H54 (cell line): ENCODE results near the gene SLC29A4.
"Not testable (repeated sequence)": the region's sequence is repeated elsewhere in the genome, so short reads cannot be mapped to it uniquely, and the experiment has no call there.

Experiments used
- DNase-seq: peaks from one replicate; pipeline ENCODE4 v3.0.0; 2011; ENCODE audit warnings: low spot score, mixed read lengths; ENCODE audit not compliant: insufficient read length
- FAIRE-seq: peaks from 3 replicates; lab custom pipeline; 2011; peaks lifted over from hg19 to GRCh38; lab: Jason Lieb, UNC
- POLR2A ChIP-seq: IDR thresholded peaks from 2 replicates; pipeline ENCODE4 v1.6.1; 2011; ENCODE audit warnings: low read depth, mild to moderate bottlenecking, low read length

Gene SLC29A4

GRCh38 chr7:5315761-5316160 lies 33.0 kb downstream of the SLC29A4 start:
- DNase-seq (no peak), FAIRE-seq (no peak)

GRCh38 chr7:5318613-5319012 lies 35.9 kb downstream of the SLC29A4 start:
- DNase-seq = not testable (repeated sequence)

More at GRCh38 chr7:5315761-5316160, 33.0 kb downstream of the SLC29A4 start:
- no peak for TF ChIP-seq POLR2A

GRCh38 chr7:5320391-5320790 lies 37.6 kb downstream of the SLC29A4 start:
- DNase-seq = no peak
- FAIRE-seq = no peak
- TF ChIP-seq POLR2A = no peak

More at GRCh38 chr7:5318613-5319012, 35.9 kb downstream of the SLC29A4 start:
- FAIRE-seq = not testable (repeated sequence)

DNA sequence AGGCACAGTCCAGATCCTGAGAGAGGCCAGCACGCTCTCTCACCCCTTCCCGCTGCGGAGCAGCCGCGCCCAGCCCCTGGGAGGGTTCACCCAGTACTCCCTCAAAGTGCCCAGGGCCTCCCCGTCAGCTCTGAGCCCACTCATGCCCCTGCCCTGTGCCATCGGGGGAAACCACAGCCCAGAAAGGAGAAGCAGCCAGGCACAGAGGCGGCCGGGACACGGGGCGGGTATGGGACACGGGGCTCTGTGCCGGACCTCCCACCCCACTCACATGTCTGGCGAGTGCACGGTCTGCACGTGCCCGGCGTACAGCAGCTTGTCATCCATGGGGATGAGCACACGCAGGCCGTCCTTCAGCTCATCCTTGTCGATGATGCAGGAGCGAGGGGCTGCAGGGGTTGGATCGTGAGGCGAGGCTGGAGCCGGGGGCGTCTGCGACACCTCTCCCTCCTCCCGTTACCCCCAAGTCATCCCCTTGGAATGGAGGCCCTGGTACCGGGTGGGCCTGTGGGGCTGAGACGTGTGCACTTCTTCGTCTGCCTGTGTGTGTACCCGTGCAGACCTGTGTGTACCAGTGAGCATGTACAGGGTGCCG lies 38.2 kb downstream of the SLC29A4 start:
- TF ChIP-seq POLR2A = no peak
- FAIRE-seq = no peak
- no peak for DNase-seq

- no peak for TF ChIP-seq POLR2A
- no peak for DNase-seq
- FAIRE-seq = no peak
Measured at GRCh38 chr7:5322621-5323410, 40.1 kb downstream of the SLC29A4 start.

DNA sequence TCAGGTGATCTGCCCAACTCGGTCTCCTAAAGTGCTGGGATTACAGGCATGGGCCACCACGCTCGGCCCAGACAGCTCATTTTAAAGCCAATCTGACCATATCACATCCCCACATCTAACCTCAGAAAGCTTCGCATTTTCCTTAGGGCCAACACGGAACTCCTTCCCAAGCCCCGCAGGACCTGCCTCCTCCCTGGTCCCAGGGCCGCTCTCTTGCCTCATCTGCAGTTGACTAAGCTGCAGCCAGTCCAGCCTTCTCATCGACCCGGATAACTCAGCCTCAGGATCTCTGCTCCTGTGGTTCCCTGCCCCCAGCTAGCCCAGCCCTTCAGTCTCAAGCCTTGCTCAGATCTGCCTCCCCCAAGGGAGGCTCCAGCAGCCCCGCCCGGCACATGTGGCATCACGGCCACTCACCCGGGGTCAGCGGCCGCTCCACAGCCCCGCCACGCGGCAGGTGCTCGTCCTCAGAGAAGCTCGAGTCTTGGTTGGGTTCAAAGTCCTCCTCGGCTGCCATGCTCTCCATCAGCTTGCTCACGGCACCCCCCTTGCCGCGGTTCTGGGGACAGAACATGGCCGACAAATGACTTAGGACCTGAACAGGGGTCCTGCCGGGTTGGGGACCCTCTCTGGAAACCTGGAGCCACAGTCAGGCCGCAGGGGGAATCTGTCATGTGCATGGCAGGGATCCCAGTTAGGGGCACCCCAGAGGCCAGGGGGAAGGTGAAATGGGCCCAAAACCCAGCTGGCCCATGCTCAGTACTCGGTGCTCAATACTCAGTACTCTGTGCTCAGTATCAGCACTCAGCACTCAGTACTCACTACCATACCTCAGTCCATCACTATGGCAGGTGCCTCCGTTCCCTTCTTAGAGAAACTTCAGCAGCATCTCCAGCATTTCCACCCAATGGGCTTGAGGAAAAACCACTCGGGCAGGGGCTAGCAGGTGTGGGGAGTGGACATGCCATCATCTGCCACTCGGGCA lies 41.3 kb downstream of the SLC29A4 start:
- FAIRE-seq, DNase-seq: not testable (repeated sequence)

GRCh38 chr7:5324961-5325360 lies 42.2 kb downstream of the SLC29A4 start:
- FAIRE-seq = no peak

GRCh38 chr7:5330288-5330687 lies 47.5 kb downstream of the SLC29A4 start:
- TF ChIP-seq POLR2A = no peak
- no peak for DNase-seq

More at GRCh38 chr7:5324961-5325360, 42.2 kb downstream of the SLC29A4 start:
- TF ChIP-seq POLR2A = no peak
- no peak for DNase-seq

DNA sequence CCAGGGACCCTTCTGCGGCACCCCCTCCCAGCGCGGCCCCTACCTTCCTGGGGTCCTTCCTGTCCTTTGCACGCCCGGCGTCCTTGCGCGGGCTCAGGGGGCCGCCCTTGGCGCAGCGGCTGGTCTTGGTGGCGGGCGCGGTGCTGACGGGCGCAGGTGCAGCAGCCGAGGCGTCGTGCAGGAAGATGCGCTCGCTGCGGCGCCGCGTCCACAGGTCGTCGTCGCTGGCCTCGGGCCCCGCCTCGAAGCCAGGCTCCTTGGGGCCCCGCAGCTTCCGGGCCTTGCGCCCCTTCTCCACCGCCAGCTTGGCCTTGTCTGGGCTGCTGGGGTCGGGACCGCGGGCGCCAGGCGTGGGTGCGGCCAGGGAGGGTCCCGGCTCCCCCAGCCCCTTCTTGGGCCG lies 49.8 kb downstream of the SLC29A4 start:
- no peak for DNase-seq
- TF ChIP-seq POLR2A = no peak
- FAIRE-seq = no peak

More at GRCh38 chr7:5330288-5330687, 47.5 kb downstream of the SLC29A4 start:
- FAIRE-seq = no peak

GRCh38 chr7:5333121-5334045 lies 50.6 kb downstream of the SLC29A4 start:
- no peak for DNase-seq
- no peak for TF ChIP-seq POLR2A
- no peak for FAIRE-seq

- FAIRE-seq = no peak
- no peak for TF ChIP-seq POLR2A
- no peak for DNase-seq
Measured at GRCh38 chr7:5334671-5335070, 51.9 kb downstream of the SLC29A4 start.

DNA sequence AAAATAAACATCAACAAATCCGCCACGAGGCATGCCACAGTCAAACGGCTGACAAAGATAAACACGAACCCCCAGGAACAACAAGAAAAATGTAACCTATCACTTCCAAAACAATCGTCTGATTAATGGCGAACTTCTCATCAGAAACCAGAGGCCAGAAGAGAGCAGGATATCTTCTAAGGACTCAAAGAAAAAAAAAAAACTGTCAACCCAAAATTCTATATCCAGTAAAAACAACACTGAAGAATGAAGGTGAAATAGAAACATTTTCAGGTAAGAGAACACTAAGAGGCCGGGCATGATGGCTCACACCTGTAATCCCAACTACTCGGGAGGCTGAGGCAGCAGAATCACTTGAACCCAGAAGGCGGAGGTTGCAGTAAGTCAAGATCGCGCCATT lies 54.3 kb downstream of the SLC29A4 start:
- DNase-seq (no peak), FAIRE-seq (no peak)
- TF ChIP-seq POLR2A = no peak

DNA sequence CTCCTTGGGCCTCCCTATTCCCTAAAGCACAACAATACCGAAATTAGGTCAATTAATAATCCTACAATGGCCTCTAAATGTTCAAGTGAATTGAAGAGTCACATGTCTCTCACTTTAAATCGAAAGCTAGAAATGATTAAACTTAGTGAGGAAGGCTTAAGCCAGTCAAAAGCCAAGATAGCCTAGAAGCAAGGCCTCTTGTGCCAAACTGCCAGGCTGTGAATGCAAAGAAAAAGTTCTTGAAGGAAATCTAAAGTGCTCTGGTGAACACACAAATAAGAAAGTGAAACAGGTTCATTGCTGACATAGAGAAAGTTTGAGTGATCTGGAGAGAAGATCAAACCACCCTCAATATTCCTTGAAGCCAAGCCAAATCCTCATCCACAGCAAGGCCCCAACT lies 57.2 kb downstream of the SLC29A4 start:
- no peak for FAIRE-seq
- TF ChIP-seq POLR2A = no peak
- no peak for DNase-seq
